Measurements from ENCODE around the gene REEP2. TPM values are rescaled to one million over a fixed set of nuclear protein-coding genes. Genes with fewer than 3 reads are reported as not detected.
"Not testable (repeated sequence)": the region's sequence is repeated elsewhere in the genome, so short reads cannot be mapped to it uniquely, and the experiment has no call there.

REEP2 gene
- polyA plus RNA-seq (2011; rRNA removed): 24.7 and 36.9 TPM in 2 replicates
- polyA minus RNA-seq (2011; rRNA and poly(A)+ RNA removed): 39.7 and 40.2 TPM in 2 replicates

- no peak within 1 kb of the TSS for H3K27ac ChIP-seq (ENCODE audit: low read depth, low read length)
- no peaks in the 10 kb centered on the region for H3K9me3 ChIP-seq (ENCODE audit: control insufficient read depth, insufficient read depth, low read length)
- peak within 1 kb of the TSS; percentile 74 for H3K4me3 ChIP-seq (ENCODE audit: low read depth, low read length)
- H3K27me3 ChIP-seq (ENCODE audit: control insufficient read depth, insufficient read depth, low read length): no peaks in the 10 kb centered on the region
- ChIA-PET POLR2A (interaction anchor here (0.6 to 1.4 kb wide), 3 partner anchors 9 to 101 kb away, joined by 3 to 7 read pairs (median 3); partner anchors contain the start of genes EGR1 and FAM53C), CTCF (interaction anchor here (1.1 to 3.5 kb wide), 5 partner anchors 10 to 86 kb away, joined by 4 to 23 read pairs (median 4); partner anchors contain the start of genes EGR1 and KDM3B)
- TF ChIP-seq CTCF (IDR thresholded peaks at IDR 0.05; ENCODE audit: low read depth, low read length): no peak
- DNase-seq (ENCODE audit: low read depth, low spot score): no peak
Observed at GRCh38 chr5:138438724-138439476, at the start of gene REEP2. Gene REEP2 (plus strand): TSS chr5:138439057. CDS start chr5:138439209, 152 bp downstream.

GRCh38 chr5:138389332-138389731 lies 49.5 kb upstream of the REEP2 start:
- no peak for DNase-seq (ENCODE audit: low read depth, low spot score)
- CTCF ChIA-PET: no interaction called here
- Histone ChIP-seq H3K27ac (ENCODE audit: low read depth, low read length) (no peak overlapping the region), H3K4me3 (ENCODE audit: low read depth, low read length) (no peak overlapping the region), H3K9me3 (ENCODE audit: control insufficient read depth, insufficient read depth, low read length) (no peaks in the 10 kb centered on the region), H3K27me3 (ENCODE audit: control insufficient read depth, insufficient read depth, low read length) (no peaks in the 10 kb centered on the region)
- POLR2A ChIA-PET: no interaction called here
- no peak for TF ChIP-seq CTCF (IDR thresholded peaks at IDR 0.05; ENCODE audit: low read depth, low read length)

GRCh38 chr5:138389911-138390310 lies 48.9 kb upstream of the REEP2 start:
- CTCF ChIA-PET: interaction anchor here (3.2 kb wide), 1 partner anchor 37 kb away, joined by 20 read pairs; the partner anchor contains the start of gene KDM3B
- H3K27me3 ChIP-seq (ENCODE audit: control insufficient read depth, insufficient read depth, low read length); DNase-seq (ENCODE audit: low read depth, low spot score); POLR2A ChIA-PET; H3K4me3 ChIP-seq (ENCODE audit: low read depth, low read length); H3K9me3 ChIP-seq (ENCODE audit: control insufficient read depth, insufficient read depth, low read length); H3K27ac ChIP-seq (ENCODE audit: low read depth, low read length): not testable (repeated sequence)

GRCh38 chr5:138391859-138392386 lies 46.9 kb upstream of the REEP2 start:
- H3K27me3 ChIP-seq (ENCODE audit: control insufficient read depth, insufficient read depth, low read length): no peaks in the 10 kb centered on the region
- no peak for TF ChIP-seq CTCF (IDR thresholded peaks at IDR 0.05; ENCODE audit: low read depth, low read length)
- no peak for DNase-seq (ENCODE audit: low read depth, low spot score)
- no peaks in the 10 kb centered on the region for H3K9me3 ChIP-seq (ENCODE audit: control insufficient read depth, insufficient read depth, low read length)
- POLR2A ChIA-PET: no interaction called here
- H3K4me3 ChIP-seq (ENCODE audit: low read depth, low read length): no peak overlapping the region
- H3K27ac ChIP-seq (ENCODE audit: low read depth, low read length): no peak overlapping the region
- CTCF ChIA-PET: interaction anchor here (1.3 to 3.2 kb wide), 2 partner anchors 39 to 58 kb away, joined by 3 to 20 read pairs; partner anchors contain the start of gene KDM3B

GRCh38 chr5:138402640-138403039 lies 36.2 kb upstream of the REEP2 start:
- Histone ChIP-seq H3K27me3 (ENCODE audit: control insufficient read depth, insufficient read depth, low read length) (no peaks in the 10 kb centered on the region), H3K27ac (ENCODE audit: low read depth, low read length) (no peak overlapping the region), H3K4me3 (ENCODE audit: low read depth, low read length) (no peak overlapping the region), H3K9me3 (ENCODE audit: control insufficient read depth, insufficient read depth, low read length) (no peaks in the 10 kb centered on the region)
- POLR2A ChIA-PET: no interaction called here
- no peak for DNase-seq (ENCODE audit: low read depth, low spot score)
- CTCF ChIA-PET: no interaction called here
- TF ChIP-seq CTCF (IDR thresholded peaks at IDR 0.05; ENCODE audit: low read depth, low read length): no peak

Data from AG04450 (cell line).